Dermis microvascular lymphatic vessel endothelial cell (primary cell): ENCODE data around the gene ANKRD40. TPM values are rescaled to one million over a fixed set of nuclear protein-coding genes. Genes with fewer than 3 reads are reported as not detected.
"Not testable (repeated sequence)": the region's sequence is repeated elsewhere in the genome, so short reads cannot be mapped to it uniquely, and the experiment has no call there.

Experiments used
- DNase-seq, 2 donors: peaks; one replicate each; pipeline versions ENCODE4 v3.0.0 to v3.0.0-alpha.2; 2010; ENCODE audit warnings: low read depth in 2 of 2
- total RNA-seq: library from RNA; depleted of rRNA; stranded (reverse); fragments of >200 nt; gene quantifications from 2 replicates; pipeline ENCODE4 v1.2.1, GENCODE V29; 2014

ANKRD40 gene
- total RNA-seq, 1 donor from 2014 or later = 27.0 TPM

DNA sequence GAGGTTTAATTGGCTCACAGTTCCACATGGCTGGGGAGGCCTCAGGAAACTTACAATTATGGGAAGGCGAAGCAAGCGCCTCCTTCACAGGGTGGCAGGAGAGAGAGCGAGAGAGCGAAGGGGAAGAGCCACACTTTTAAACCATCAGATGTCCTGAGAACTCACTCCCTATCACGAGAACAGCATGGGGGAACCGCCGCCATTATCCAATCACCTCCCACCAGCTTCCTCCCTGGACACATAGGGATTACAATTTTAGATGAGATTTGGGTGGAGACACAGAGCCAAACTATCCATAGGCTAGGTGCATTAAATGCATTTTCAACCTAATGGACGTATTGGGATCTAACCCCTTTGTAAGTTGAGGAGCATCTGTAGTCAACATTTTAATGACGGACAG lies 4.9 kb upstream of the ANKRD40 start:
- no peak for DNase-seq

DNA sequence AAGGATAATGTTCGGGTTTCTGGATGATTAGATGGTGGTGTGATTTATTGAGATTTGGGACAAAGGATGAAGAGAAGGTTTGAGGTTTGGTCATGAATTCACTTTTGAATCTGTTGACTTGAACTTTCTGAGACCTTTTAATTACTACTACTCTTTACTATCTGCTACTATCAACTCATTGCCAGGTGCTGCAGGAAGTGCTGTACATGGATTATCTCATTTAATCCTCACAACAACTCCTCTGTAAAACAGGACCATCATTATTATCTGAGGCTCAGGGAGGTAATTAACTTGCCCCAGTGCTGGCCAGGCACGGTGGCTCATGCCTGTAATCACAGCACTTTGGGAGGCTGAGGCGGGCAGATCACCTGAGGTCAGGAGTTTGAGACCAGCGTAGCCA lies 2.9 kb upstream of the ANKRD40 start:
- no peak for DNase-seq

DNA sequence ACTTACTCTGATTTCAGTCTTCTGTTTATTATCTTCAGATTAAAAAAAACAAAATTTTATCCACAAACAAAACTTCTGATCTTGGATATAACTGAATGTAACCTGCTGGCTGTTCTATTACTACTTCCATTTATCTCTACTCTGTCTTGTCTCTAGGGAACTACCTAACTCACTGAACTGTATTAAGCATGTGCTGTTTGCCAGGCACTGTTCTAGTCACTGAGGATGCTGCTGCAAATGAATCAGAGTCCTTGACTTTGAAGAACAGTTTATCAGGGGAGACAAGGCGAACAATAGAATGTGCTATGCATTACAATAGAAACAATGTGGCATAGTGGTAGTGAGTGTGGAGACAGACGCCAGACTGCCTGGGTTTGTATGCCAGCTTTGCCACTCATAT lies 2.3 kb upstream of the ANKRD40 start:
- no peak for DNase-seq

DNA sequence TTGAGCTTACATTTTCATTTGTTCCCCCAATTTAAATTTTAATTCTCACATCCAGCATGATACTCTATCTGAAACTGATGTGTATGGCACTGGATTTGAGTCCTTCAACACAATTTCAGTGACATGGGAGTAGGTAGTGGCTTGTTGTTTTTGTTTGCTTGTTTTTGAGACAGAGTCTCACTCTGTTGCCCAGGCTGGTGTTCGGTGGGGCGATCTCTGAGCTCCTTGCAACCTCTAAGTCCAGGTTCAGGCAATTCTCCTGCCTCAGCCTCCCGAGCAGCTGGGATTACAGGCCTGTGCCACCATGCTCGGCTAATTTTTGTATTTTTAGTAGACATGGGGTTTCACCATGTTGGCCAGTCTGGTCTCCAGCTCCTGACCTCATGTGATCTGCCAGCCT lies 1.3 kb upstream of the ANKRD40 start:
- not testable (repeated sequence) for DNase-seq

DNA sequence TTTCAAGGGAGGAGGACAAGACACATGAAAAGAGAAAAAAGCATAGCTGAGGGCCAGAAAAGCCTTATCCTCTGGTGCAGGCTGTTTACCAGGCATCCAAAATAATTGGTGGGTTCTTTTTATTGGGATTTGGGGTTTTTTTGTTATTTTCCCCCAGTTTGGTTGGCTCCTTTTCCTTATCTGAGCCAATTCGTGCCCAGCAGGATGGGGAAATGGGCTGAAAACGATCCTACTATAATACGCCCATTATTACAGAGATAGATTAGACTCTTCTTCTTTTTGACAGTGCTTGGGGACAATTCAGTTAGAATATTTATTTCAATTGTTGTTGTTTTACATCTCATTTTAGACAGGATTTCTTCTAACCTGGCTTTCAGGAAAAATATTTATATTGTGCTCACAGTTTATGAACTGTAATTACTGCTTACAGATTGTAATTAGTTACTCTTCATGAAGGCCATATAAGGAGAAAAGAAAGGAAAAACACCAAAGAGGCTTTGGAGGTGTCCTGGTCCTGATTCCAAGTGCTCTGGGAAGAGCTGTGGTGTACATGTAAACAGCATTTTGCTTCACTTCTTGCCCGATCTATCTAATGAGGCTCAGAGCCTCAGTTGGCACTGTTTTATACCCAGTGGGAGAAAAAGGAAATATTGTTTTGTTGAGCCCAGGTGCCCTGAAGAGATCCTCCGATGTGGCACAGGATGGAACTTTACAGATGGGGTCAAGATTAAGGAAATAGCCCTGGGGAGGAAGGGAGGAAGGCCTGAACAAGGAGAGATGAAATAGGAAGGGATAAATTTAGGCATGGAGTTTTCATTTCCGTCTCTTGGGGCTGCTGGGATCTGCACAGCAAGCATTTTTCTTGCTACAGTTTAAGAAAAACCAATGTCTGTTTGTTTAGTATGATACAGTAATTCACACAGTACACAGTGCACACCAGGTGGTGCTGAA lies 611 bp upstream of the ANKRD40 start:
- peak in 1 of 2 donors; percentile 24 for DNase-seq

DNA sequence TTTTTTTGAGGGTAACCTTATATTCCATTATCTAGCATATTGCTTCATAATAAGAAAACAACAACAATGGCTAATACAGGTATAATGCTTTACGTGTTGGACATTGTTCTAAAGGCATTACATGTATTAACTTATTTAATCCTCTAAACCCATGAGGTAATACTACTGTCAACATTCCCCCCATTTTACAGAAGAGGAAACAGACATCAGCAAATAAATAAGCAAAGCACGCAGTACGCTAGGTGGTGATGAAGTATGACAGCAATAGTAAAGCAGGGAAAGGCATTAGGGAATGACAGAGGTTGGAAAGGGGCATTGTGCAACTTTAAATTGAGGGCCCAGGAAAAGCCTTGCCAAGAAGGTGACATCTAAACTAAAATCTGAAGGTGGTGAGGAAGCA lies 4.6 kb downstream of the ANKRD40 start:
- no peak for DNase-seq

DNA sequence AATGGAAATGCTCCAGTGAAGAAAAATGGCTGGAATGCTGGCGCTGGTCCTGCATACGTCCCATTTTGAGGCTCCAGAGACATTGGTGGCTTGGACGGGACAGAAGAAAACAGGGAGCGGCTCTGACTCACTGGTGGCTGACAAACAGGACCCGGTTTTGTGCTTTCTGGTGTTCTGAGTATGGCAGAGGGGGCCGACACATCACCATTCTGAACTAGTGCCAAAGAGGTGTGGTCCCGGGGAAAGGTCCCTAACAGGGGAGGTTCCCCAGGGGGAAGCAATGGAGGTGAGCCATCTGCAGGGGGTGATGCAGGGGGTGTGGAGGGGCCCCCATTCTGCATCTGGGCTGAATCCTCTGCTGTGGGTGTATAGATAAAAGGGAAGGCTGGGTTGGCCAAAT lies 8.3 kb downstream of the ANKRD40 start:
- DNase-seq = no peak

DNA sequence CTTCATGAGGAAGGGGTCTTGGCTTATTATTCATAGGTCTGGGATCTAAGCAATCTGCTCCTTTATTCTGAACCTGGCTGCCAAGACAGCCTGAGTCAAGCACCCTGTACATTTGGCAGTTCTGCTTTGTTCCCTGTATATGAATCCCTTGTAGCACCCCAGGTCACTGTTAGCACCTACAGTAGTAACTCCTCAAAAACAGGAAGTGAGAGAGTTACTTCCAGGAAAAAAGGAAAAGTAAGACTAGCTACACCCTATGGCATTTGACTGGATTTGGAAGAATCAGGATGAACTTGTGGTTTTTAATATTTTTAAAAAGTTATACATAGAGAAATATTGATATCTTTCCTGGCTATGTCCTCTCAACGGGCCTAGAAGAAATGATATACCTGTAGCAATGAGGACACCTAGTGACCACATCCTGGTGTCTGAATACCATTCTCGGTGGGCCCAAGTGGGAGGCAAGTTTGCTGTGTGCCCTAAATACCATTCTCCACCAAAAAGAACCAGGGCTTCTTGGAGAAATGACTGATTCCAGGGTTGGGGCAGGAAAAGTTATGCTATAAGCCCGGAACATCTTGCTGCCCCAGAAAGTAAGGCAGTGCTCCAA lies 9.9 kb downstream of the ANKRD40 start:
- no peak for DNase-seq

DNA sequence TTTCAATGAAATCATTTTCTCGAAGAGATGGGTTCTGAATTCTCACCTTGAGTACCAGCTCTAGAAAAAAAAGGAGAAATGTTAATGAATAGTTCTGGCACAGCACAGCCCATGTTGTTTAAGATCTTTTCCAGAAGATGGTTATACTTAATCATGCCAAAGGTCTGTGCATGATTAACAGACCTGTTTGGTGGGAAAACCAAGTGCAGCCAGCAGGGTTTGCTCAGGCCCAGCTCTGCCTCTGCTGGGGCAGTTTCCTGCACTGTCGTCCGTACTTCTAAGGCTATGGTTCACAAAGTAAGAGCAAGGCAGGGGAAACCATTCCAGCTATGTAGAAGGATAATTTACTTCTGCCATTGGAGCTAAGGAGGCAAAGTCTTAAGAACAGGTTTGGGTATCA lies 10.7 kb downstream of the ANKRD40 start:
- no peak for DNase-seq

DNA sequence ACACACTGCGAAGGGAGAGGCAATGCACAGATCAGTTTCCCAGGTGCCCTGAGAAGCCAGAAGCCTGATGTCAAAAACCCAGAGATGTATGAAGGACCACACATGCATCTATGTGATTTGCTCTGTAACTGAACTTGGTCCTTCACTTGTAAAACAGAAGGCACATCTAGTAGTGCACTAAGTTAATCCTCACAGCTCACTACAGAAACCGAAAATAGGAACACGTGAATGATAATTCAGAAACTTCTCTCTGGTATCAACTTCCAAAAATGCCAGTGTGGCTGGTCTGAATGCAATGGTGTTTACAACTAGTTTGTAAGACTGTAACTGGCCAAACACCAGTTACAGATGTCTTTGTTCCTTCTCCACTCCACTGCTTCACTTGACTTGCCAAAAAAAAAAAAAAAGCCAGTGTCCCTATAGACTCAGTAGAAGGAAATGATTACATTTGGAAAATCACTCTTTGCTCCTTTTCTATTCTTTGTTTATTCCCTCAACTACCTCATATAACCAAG lies 11.3 kb downstream of the ANKRD40 start:
- no peak for DNase-seq

DNA sequence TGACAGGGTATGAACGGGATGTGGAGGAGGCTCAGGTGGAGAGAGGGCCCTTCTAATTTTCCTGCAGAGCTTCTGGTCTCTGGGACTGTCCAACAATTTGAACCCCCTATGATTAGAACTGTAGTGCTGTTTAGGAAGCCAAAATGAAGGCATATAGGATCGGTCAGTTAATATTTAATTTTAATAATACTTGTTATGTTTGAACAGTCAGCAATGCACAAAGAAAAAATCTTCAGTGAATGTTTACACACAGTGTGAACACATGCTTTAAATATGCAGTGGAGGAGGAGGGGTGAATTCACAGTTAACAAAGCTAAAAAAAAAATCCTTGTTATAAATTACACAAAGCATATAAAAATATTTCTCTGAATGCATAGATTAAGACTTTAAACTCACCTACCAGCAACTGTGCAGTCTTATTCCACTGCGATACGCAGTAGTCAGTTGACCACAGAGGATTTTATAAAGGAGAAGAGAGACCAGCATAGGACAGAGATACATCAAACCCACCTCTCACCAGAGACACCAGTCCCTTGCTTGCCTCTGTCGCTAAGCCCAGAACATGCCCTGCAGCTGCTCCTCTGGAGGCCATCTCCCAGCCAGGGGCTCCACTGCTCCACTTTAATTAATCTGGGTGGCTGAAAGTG lies 14.6 kb downstream of the ANKRD40 start:
- DNase-seq = no peak

DNA sequence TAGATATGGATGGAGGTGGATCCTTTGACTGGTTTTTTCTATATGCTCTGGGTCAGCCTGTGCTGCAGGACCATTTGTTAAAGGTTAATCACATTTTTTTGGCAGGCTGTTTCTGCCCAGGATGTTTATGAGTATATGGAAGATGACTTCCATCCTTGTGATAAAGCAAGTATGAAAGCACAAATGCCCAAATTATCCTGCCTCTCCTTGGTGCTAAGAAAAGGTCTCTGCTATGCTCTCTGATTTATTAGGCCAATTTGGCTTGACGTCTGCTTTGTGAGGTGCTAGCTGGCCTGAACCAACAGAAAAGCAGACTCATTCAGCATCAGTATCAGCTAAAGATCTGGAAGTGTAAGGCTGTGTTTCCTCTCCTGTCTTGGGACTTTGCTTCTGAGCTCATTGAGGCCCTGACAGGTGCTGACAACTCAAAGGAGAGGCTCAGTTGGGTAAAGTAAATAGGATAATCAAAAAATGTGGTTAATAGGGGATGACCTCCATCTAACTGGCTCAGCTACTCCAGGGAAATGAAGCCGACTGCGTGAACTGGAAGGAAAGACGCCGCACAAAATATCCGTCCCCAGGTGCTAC lies 15.2 kb downstream of the ANKRD40 start:
- DNase-seq = no peak

DNA sequence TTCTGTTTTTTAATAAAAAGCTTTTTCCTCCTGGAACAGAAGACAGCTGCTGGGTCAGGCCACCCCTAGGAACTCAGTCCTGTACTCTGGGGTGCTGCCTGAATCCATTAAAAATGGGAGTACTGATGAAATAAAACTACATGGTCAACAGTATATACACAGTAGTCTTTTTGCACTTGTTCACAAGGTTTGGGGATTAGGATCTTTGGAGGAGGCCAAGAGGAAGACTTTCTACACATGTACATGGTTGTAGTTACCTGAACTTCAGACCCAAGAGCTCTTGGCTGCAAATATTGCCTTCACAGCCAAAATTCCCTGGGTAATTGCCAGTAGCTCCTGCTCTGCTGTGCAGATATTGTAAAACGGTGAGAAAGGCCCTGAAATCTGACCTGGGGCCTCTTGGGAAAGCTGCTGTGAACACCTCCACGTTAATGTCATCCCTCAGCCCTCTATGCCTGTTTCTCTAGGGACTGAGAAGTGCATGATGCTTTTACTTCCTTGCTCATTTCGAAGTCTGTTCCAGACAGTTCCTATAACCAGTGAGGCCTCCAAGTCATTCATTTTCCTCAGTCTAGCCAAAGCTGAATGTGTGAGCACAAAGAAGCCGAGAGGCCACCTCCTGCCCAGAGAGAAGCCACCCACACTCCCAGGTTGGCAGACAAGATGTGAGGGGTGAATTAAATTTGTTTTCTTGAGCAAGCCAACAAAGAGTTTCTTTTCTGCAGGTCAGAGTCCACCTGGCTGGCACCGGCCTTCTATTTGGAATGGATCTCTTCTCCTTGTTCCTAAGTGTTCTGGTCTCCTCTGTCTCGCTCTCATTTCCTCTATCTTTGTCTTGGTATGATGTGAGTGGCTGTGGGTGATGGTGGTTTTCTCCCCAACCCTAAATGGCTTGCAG lies 15.9 kb downstream of the ANKRD40 start:
- no peak for DNase-seq

DNA sequence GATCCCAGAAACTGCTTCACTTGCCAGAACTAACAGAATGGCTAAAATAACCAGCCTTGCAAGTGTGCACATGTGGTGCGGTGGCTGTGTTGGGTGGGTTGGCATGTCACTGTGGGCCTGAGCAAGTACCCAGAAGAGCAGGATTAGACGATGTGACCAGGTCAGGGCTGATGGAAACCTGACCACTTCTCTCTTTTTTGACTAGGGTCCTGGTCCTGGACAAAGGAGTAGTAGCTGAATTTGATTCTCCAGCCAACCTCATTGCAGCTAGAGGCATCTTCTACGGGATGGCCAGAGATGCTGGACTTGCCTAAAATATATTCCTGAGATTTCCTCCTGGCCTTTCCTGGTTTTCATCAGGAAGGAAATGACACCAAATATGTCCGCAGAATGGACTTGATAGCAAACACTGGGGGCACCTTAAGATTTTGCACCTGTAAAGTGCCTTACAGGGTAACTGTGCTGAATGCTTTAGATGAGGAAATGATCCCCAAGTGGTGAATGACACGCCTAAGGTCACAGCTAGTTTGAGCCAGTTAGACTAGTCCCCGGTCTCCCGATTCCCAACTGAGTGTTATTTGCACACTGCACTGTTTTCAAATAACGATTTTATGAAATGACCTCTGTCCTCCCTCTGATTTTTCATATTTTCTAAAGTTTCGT lies 16.7 kb downstream of the ANKRD40 start:
- DNase-seq = no peak

DNA sequence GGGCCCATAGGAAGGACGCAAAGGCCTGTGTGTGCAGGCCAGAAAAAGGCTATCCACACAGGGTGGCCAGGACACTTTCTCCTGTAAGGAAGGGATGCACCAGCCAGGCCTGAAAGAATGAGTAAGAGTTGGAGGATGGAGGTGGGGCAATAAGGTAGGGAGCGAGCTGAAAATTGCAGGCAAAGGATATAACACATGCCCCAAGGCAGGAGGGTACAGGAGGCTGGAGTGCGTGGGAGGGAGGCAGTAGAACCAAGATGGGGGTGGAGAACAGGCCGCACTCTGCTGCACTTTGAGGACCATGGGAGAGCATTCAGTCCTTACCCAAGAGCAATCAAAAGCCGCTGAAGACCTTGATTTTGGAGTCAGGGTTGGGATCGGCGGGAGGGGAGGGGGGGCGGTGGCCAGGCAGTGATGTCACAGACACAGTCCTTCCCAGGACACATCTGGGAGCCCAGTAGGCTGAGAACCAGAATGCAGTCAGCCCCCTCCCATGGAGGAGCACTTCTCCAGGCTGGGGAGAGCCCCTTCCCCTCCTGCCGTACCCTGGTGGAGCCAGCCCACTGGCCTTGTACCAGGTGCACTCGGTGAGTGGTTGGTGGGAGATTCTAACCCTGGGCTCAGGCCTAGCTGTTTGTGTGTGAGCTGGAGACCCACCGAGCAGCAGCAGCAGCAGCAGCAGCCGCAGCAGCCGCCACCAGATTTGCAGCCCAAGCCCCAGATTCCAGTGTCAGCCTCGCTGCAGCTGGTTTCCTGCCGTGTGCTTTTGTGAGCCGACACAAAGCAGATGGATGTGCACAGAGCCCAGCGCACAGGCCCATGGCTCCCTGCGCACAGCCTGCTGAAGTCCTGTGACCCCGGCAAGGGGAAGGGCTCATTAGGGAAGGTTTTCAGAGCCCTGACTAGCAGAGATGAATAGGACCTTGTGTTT lies 17.5 kb downstream of the ANKRD40 start:
- peak in 1 of 2 donors; percentile 19 for DNase-seq

DNA sequence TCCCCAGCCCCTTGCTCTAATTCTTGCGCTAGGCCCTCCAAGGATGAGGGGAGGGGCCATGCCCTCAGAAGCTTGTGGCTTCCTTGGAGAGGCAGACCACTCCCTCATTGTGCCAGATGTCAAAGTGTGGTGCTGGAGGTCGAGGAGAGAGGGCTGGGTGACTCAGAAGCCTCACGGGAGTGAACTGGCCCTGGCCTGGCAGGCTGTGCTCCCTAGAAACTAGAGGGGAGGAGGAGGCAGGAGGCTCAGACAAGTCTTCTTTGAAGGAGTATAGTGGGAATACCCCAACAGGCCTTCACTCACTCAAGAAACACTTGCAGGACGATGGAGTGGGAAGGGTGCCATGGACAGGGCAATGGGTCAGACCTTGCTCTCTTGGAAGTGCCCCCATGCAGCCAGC lies 18.5 kb downstream of the ANKRD40 start:
- no peak for DNase-seq

DNA sequence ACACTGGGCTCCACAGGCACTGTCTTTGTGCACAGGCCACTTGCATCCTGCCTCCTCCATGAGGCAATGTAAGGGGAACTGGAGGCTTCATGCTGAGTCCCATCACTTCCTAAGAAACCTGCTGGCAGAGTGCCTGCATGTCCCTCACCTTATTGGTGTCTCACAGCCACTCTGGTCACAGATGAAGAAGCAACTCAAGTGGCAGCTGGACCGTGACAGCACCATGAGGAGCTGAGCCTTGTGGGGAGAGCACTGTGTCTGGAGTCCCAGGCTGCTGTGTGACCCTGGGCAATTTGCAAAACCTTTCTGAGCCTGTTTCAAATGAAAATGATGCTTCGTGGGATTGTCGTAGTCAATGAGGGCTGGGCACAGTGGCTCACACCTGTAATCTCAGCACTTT lies 19.5 kb downstream of the ANKRD40 start:
- no peak for DNase-seq

DNA sequence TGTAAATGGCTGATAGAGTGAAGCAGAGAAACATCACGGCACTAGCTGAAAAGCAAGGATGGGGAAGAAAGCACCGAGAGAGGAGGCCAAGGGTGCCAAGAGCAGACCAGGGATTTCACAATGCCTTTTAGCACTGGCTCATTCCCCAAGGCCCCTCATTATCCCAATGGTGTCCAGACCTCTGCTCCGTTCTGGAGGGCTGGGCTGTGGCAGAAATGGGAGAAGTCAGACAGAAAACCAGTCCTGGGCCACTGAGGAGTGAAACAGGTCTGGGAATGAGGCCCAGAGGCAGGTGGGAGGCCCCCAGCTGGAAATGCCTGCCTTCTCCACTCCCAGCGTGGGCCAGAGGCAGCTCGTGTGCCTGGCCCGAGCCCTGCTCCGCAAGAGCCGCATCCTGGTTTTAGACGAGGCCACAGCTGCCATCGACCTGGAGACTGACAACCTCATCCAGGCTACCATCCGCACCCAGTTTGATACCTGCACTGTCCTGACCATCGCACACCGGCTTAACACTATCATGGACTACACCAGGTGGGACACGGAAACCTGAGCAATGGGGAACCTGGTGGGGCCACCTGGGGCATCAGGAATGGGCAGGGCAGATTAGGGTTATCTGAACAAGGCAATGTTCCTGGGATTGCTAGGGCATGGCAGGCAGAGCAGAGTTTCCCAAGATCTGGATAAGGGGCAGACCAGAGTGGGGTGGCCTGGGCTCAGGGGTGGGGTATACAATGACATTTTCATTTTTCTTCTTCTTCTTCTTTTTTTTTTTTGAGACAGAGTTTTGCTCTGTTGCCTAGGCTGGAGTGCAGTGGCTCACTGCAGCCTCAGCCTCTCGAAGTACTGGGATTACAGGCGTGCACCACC lies 20.3 kb downstream of the ANKRD40 start:
- no peak for DNase-seq
